ENCODE results near the gene AGBL3.

AGBL3 gene

GRCh38 chr7:134966691-134967090 is 19.6 kb upstream of the AGBL3 start:
- TF ChIP-seq MAX (IDR thresholded peaks at IDR 0.05) (no peak), REST (IDR thresholded peaks at IDR 0.05; ENCODE audit: low read depth) (no peak), TCF12 (IDR thresholded peaks at IDR 0.05; ENCODE audit: low read depth) (no peak), TAF1 (IDR thresholded peaks at IDR 0.05; ENCODE audit: low read depth) (no peak), USF1 (IDR thresholded peaks at IDR 0.05) (no peak), RAD21 (IDR thresholded peaks at IDR 0.05; ENCODE audit: low read depth) (no peak), ZBTB7A (IDR thresholded peaks at IDR 0.05; ENCODE audit: low read depth) (no peak), EP300 (IDR thresholded peaks at IDR 0.05; ENCODE audit: borderline replicate concordance) (no peak), CREB1 (IDR thresholded peaks at IDR 0.05; ENCODE audit: low read depth) (no peak), EGR1 (IDR thresholded peaks at IDR 0.05) (no peak), YY1 (IDR thresholded peaks at IDR 0.05; ENCODE audit: low read depth) (no peak), CEBPB (IDR thresholded peaks at IDR 0.05) (no peak), NFIC (IDR thresholded peaks at IDR 0.05) (no peak), FOXM1 (IDR thresholded peaks at IDR 0.05; ENCODE audit: borderline replicate concordance, low read depth) (no peak), TEAD4 (IDR thresholded peaks at IDR 0.05) (no peak)

GRCh38 chr7:134968110-134968509 is 18.2 kb upstream of the AGBL3 start:
- TF ChIP-seq TEAD4 (IDR thresholded peaks at IDR 0.05) (no peak), TAF1 (IDR thresholded peaks at IDR 0.05; ENCODE audit: low read depth) (no peak), TCF12 (IDR thresholded peaks at IDR 0.05; ENCODE audit: low read depth) (no peak), USF1 (IDR thresholded peaks at IDR 0.05) (no peak), FOXM1 (IDR thresholded peaks at IDR 0.05; ENCODE audit: borderline replicate concordance, low read depth) (no peak), MAX (IDR thresholded peaks at IDR 0.05) (no peak), RAD21 (IDR thresholded peaks at IDR 0.05; ENCODE audit: low read depth) (no peak), CEBPB (IDR thresholded peaks at IDR 0.05) (no peak), YY1 (IDR thresholded peaks at IDR 0.05; ENCODE audit: low read depth) (no peak), EP300 (IDR thresholded peaks at IDR 0.05; ENCODE audit: borderline replicate concordance) (no peak)

- TF ChIP-seq CEBPB (IDR thresholded peaks at IDR 0.05) (no peak), USF1 (IDR thresholded peaks at IDR 0.05) (no peak), CREB1 (IDR thresholded peaks at IDR 0.05; ENCODE audit: low read depth) (no peak), RAD21 (IDR thresholded peaks at IDR 0.05; ENCODE audit: low read depth) (no peak), TCF12 (IDR thresholded peaks at IDR 0.05; ENCODE audit: low read depth) (no peak), ZBTB7A (IDR thresholded peaks at IDR 0.05; ENCODE audit: low read depth) (no peak), EGR1 (IDR thresholded peaks at IDR 0.05) (no peak), NFIC (IDR thresholded peaks at IDR 0.05) (no peak), YY1 (IDR thresholded peaks at IDR 0.05; ENCODE audit: low read depth) (no peak), REST (IDR thresholded peaks at IDR 0.05; ENCODE audit: low read depth) (no peak), FOXM1 (IDR thresholded peaks at IDR 0.05; ENCODE audit: borderline replicate concordance, low read depth) (no peak), EP300 (IDR thresholded peaks at IDR 0.05; ENCODE audit: borderline replicate concordance) (no peak), TAF1 (IDR thresholded peaks at IDR 0.05; ENCODE audit: low read depth) (no peak), TEAD4 (IDR thresholded peaks at IDR 0.05) (no peak), MAX (IDR thresholded peaks at IDR 0.05) (no peak)
These were observed 380 bp upstream of the AGBL3 start for GRCh38 chr7:134985894-134986362.

GRCh38 chr7:134988161-134988560 is 1.9 kb downstream of the AGBL3 start:
- TF ChIP-seq EGR1 (IDR thresholded peaks at IDR 0.05) (no peak), TAF1 (IDR thresholded peaks at IDR 0.05; ENCODE audit: low read depth) (no peak)

GRCh38 chr7:134991469-134992339 is 5.4 kb downstream of the AGBL3 start:
- TF ChIP-seq REST (IDR thresholded peaks at IDR 0.05; ENCODE audit: low read depth) (no peak), RAD21 (IDR thresholded peaks at IDR 0.05; ENCODE audit: low read depth) (no peak), EGR1 (IDR thresholded peaks at IDR 0.05) (no peak), USF1 (IDR thresholded peaks at IDR 0.05) (no peak), TAF1 (IDR thresholded peaks at IDR 0.05; ENCODE audit: low read depth) (no peak), MAX (IDR thresholded peaks at IDR 0.05) (no peak), CREB1 (IDR thresholded peaks at IDR 0.05; ENCODE audit: low read depth) (no peak), YY1 (IDR thresholded peaks at IDR 0.05; ENCODE audit: low read depth) (no peak)

All from Ishikawa (cell line).